ENCODE data around the gene MPRIP.

The MPRIP gene

GRCh38 chr17:17237026-17237799, 195.0 kb downstream of the MPRIP start, which contains the start of gene FLCN (continued):
- TF ChIP-seq ZNF366 (tag by site-specific recombination; conservative IDR thresholded peaks at IDR 0.05) = no peak
- peak; percentile 12; the same call in 1 of the 2 replicates for TF ChIP-seq ZNF654 (tag by site-specific recombination; IDR thresholded peaks at IDR 0.05; ENCODE audit: low read depth)
- TF ChIP-seq ZNF776 (tag by site-specific recombination; IDR thresholded peaks at IDR 0.05; ENCODE audit: borderline replicate concordance) = no peak
- 0 out of 2 replicates have a peak, but pooled peaks have one; percentile 49 for TF ChIP-seq ZNF394 (tag by site-specific recombination; IDR thresholded peaks at IDR 0.05; ENCODE audit: borderline replicate concordance)
- peak; percentile 69; the same call in 1 of the 2 replicates for TF ChIP-seq ZNF341 (tag by site-specific recombination; IDR thresholded peaks at IDR 0.05; ENCODE audit: low read depth)
- no peak for TF ChIP-seq ZNF112 (tag by site-specific recombination; IDR thresholded peaks at IDR 0.05)
- peak; percentile 40; the same call in 1 of the 2 replicates for TF ChIP-seq ZNF580 (tag by site-specific recombination; IDR thresholded peaks at IDR 0.05)
- TF ChIP-seq ZBTB1 (tag by site-specific recombination; IDR thresholded peaks at IDR 0.05) = peak; percentile 53; the same call in 1 of the 2 replicates
- no peak for TF ChIP-seq MYNN (tag by site-specific recombination; IDR thresholded peaks at IDR 0.05; ENCODE audit: borderline replicate concordance)
- no peak for TF ChIP-seq ZNF202 (tag by site-specific recombination; IDR thresholded peaks at IDR 0.05; ENCODE audit: borderline replicate concordance)
- TF ChIP-seq ZNF560 (tag by site-specific recombination; IDR thresholded peaks at IDR 0.05; ENCODE audit: borderline replicate concordance) = no peak
- TF ChIP-seq ZNF791 (tag by site-specific recombination; IDR thresholded peaks at IDR 0.05) = no peak
- peak; percentile 83 for TF ChIP-seq ZBTB17 (tag by site-specific recombination; IDR thresholded peaks at IDR 0.05)
- no peak for TF ChIP-seq GLI4 (tag by site-specific recombination; IDR thresholded peaks at IDR 0.05)
- TF ChIP-seq ZFHX2 (tag by site-specific recombination; conservative IDR thresholded peaks at IDR 0.05) = peak; percentile 60
- TF ChIP-seq MEIS1 (CRISPR knock-in tag; IDR thresholded peaks at IDR 0.05; ENCODE audit: borderline replicate concordance) = no peak
- peak; percentile 78 for TF ChIP-seq YY2 (tag by site-specific recombination; IDR thresholded peaks at IDR 0.05)
- TF ChIP-seq ZIC2 (tag by site-specific recombination; IDR thresholded peaks at IDR 0.05) = peak; percentile 57
- TF ChIP-seq KLF8 (tag by site-specific recombination; IDR thresholded peaks at IDR 0.05) = peak; percentile 92; the same call in 1 of the 2 replicates
- 0 out of 2 replicates have a peak, but pooled peaks have one; percentile 43 for TF ChIP-seq REST (tag by site-specific recombination; IDR thresholded peaks at IDR 0.05)
- TF ChIP-seq ZNF623 (tag by site-specific recombination; IDR thresholded peaks at IDR 0.05) = 0 out of 2 replicates have a peak, but pooled peaks have one; percentile 32
- no peak for TF ChIP-seq ZNF132 (tag by site-specific recombination; IDR thresholded peaks at IDR 0.05; ENCODE audit: borderline replicate concordance)
- TF ChIP-seq SP3 (tag by site-specific recombination; IDR thresholded peaks at IDR 0.05) = peak; percentile 54
- no peak for TF ChIP-seq TCF7L2 (IDR thresholded peaks at IDR 0.05; ENCODE audit: borderline replicate concordance, low read depth, low read length)
- no peak; the same call in 1 of the 2 replicates for TF ChIP-seq ZNF146 (tag by site-specific recombination; IDR thresholded peaks at IDR 0.05)
- no peak for TF ChIP-seq ZNF18 (tag by site-specific recombination; IDR thresholded peaks at IDR 0.05)
- TF ChIP-seq HOXA7 (CRISPR knock-in tag; IDR thresholded peaks at IDR 0.05; ENCODE audit: borderline replicate concordance) = no peak
- no peak for TF ChIP-seq ATF2 (tag by site-specific recombination; IDR thresholded peaks at IDR 0.05; ENCODE audit: low read depth)
- TF ChIP-seq ZNF214 (tag by site-specific recombination; IDR thresholded peaks at IDR 0.05; ENCODE audit: borderline replicate concordance) = no peak
- no peak for TF ChIP-seq ZNF544 (tag by site-specific recombination; IDR thresholded peaks at IDR 0.05)
- peak; percentile 74; the same call in 1 of the 2 replicates for TF ChIP-seq ZNF639 (tag by site-specific recombination; IDR thresholded peaks at IDR 0.05)
- no peak for TF ChIP-seq ZNF350 (tag by site-specific recombination; IDR thresholded peaks at IDR 0.05)
